HUDEP-2 (cell line): ENCODE measurements around the gene DTD2.
"Not testable (repeated sequence)": the region's sequence is repeated elsewhere in the genome, so short reads cannot be mapped to it uniquely, and the experiment has no call there.

Source experiments
- DNase-seq, 76 experiments: peaks; one replicate each; lab custom pipeline; 2025; ENCODE audit not compliant: unreplicated experiment in 76 of 76; lab: John Stamatoyannopoulos, UW

DTD2 gene

DNA sequence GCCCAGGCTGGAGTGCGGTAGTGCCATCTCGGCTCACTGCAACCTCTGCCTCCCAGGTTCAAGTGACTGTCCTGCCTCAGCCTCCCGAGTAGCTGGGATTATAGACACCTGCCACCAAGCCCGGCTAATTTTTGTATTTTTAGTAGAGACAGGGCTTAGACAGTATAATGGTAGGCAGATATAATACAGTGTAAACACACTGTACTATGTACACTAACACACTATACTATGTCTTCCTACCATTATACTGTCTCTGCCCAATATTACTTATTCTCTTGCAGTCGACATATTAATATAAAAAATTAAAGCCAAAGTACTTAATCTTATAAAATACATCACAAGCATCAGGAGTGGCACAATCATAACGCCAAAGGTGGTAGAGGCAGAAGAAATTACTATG, 15.0 kb downstream of the DTD2 start:
- DNase-seq: no peak

DNA sequence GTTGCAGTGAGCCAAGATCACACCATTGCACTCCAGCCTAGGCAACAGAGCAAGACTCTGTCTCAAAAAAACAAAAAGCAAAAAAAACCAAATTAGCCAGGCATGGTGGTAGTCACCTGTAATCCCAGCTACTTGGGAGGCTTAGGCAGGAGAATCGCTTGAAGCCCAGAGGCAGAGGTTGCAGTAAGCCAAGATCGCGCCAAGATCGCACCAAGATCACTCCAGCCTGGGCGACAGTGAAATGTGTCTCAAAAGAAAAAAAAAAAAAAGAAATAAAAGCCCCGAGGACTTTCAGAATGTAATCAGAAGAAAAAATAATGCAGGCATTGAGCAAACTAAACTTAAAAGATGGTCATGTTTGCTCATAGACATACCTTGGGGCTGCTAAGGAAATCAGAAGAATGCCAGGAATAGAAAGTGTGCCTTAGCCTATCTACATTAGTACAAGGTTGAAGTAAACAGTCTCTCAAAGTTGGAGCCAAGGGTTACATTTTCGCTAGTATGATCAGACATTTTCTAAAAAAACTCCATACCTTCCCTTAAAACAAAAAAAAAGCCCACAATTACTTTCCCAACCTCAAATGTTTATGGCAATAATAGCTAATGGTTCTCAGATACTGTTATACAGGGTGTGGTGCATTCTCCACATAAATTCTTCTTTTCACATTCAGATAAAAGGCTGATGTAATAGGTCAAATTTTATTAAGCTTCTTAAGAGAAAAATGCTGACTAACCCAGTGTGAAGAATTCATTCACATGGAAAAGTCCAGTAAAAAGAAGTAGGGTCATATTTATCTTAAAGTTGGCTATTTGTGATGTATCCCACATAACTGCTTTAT, 15.8 kb downstream of the DTD2 start:
- DNase-seq: peak in 1 of 76 experiments; percentile 4

DNA sequence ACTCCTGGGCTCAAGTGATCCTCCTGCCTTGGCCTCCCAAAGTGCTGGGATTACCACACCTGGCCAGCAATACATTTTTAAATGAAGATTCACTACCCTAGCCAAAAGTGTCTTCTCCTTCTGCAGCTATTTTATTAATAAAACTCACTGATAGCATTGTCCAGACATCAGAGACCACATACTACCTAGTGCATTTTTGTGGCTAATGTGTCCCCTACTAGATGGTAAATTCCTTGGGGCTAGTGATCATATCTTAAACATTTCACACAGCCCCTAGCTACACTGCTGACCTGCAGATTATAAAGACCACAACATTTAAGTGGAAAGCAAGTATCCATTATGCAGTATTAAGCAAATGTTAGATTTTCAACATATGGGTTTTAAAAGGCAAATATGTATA, 17.0 kb downstream of the DTD2 start:
- no peak for DNase-seq

DNA sequence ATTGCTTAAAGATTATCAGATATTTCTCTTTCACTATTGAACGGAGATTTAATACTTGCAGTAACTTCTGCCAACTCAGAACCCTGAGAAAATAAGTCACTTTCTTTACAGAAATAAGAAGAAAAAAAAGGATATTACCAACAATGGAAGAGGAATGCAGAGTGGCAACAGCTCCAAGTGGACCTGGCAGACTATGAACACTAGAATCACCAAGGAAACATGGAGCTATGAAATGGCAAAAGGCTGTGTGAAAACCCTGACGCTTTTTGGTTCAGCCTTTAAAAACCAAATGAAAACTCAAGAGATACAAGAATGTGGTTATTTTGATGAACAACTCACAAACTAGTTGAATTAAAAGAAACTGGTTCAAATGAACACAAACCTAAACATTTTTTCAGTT, 17.7 kb downstream of the DTD2 start:
- DNase-seq: no peak

DNA sequence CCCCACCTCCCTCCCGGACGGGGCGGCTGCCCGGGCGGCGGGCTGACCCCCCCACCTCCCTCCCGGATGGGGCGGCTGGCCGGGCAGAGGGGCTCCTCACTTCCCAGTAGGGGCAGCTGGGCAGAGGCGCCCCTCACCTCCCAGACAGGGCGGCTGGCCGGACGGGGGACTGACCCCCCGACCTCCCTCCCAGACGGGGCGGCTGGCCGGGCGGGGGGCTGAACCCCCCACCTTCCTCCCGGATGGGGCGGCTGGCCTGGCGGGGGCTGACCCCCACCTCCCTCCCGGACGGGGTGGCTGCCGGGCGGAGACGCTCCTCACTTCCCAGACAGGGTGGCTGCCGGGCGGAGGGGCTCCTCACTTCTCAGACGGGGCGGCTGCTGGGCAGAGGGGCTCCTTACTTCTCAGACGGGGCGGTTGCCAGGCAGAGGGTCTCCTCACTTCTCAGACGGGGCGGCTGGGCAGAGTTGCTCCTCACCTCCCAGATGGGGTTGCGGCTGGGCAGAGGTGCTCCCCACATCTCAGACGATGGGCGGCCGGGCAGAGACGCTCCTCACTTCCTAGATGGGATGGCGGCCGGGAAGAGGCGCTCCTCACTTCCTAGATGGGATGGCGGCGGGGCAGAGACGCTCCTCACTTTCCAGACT, 20.1 kb downstream of the DTD2 start:
- DNase-seq: not testable (repeated sequence)

DNA sequence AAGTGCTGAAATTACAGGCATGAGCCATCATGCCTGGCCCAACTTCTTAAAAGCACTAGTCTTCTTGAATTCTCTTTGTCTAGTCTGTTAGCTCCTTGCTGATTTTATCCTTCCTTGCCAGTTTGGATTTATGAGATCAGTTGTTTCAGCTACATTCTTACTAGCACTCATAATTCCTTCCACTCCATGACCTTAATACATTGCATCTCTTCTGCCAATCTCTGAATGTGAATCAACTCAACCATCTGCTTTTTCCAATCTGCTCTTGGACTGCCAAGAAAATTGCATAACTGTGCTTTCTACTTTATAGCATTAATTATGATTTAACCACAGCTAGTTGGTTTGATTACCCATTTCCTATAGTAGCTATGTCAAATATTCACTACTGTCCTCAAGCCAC, 22.0 kb downstream of the DTD2 start:
- no peak for DNase-seq

DNA sequence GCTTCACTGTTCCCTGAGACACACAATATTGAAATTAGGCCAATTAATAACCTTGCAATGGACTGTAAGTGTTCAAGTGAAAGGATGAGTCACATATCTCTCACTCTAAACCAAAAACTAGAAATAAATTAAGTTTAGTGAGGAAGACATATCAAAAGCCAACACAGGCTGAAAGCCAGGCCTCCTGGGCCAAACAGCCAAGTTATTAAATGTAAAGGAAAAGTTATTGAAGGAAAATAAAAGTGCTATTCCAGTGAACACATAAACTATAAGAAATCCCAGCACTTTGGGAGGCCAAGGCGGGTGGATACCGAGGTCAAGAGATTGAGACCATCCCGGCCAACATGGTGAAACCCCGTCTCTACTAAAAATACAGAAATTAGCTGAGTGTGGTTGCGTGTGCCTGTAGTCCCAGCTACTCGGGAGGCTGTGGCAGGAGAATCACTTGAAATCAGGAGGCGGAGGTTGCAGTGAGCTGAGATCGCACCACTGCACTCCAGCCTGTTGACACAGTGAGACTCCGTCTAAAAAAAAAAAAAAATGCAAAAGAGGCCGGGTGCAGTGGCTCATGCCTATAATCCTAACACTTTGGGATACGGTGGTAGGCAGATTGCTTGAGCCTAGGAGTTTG, 26.6 kb downstream of the DTD2 start:
- no peak for DNase-seq

DNA sequence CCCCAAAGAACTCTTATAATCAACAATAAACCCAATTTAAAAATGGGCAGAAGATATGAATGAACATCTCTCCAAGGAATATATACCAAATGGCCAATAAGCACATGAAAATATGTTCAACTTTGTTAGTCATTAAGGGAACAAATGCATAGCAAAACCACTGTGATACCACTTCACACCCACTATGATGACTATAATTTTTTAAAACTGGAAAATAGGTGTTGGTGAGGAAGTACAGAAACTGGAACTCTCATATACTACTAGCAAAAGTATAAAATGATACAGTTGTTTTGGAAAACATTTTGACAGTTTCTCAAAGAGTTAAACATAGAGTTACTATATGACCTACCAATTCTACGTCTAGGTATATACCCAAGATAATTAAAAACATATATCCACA, 27.5 kb downstream of the DTD2 start:
- no peak for DNase-seq

DNA sequence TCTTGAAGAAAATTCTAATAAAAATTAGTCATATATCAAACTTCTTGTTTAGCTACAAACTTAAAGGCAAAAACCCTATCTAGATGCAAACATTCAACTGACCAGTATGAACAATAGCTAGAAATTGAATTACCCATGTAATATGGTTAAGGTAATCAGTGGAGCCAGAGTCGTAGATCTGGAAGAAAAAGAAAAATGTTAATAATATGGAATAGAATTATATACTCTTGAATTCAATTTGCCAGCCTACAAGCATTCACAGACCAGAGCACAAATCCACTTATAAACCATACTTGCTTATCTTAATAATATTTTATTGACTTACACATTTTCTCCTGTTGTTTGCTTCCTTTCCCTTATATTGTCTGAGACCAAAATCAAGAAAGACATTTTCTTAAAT, 29.3 kb downstream of the DTD2 start:
- no peak for DNase-seq

DNA sequence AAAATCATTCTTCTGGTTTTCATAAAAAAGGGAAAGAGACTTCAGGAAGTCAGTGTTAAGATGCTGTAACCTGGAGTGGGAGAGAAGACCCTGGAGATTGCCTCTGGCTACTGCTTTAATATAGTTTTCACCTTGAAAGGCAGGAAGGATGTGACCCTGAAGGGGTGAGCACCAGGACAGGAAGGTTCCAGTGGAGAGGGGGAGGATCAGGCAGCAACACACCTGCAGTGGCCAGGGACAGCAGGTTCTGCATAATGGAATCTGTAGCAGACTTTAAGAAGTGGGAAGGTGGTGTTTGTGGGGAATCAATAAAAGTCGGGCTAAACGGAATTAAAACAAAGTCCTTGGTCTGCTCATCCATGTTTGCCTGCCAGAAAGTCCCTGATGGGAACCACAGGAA, 30.6 kb downstream of the DTD2 start:
- no peak for DNase-seq

DNA sequence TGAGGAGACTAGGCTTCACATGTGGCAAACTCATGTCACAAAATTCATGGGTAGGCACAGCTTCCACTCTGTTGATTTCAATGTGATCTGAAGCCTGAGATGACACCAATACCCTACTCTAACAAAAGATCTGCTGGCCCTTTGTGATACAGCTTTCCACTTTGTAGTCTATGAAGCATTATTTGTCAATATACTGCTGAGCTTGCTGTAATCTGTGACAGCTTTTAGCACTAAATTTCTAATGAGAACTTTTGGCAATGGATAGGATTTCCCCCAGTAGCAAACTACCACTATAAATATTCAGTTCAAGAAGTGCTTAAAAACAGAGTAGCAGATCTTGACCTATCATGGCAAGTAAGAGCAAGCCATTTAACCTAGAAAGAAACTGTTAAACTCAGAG, 31.4 kb downstream of the DTD2 start:
- DNase-seq: no peak

DNA sequence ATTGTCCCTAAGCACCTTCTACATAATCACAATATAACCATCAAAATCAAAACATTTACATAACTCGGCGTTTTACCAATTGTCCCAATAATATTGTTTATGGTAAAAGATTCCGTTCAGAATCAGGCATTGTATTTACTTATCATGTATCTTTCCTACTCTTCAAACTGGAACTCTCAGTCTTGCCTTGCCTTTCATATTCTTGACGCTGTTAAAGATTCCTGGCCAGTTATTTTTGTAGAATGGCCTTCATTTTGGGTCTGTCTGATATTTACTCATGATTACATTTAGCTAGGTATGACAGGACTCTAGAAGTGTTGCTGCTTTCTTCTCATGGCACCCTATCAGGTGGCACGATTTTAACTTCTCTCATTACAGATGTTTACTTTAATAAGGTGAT, 36.1 kb downstream of the DTD2 start:
- DNase-seq: no peak

DNA sequence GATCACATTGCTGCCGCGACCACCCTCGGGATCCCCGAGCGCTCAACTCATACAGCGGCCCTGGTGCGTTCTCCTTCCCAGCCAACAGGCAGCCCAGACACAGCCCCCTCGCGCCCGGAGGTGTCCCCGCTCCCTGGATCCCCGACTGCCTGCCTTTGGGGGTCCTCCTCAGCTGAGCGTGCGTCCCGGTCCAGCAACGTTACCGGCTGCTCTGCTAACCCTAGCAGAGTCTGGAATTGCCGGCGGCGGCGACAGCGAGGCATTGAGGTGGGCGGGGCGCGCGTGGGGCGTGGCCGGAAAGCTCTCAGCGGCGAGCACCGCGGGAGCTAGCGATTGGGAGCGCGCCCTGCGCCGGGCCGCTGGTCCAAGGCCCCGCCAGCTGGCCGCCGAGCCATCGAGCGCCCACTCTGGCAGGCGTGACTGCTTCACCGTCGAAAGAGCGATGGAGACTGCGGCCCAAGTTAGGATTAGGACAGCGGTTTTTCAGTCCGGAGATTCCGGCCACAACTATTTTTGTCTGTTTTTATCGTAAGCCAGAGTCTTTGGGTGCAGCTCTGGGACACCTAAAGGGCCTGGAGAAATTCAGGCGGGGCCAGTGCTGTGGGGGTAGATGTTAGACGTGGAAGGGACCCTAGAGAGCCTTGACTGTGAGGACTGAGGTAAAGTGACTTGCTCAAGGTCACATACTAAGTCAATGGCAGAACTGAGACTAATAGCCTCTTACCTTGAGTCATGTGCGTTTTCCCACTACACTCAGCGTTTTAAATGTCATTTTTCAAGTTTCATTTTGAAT, 36.8 kb downstream of the DTD2 start, which contains the start of gene HEATR5A:
HEATR5A (minus strand) TSS at position 232 of the 793 bp plus-strand sequence. CDS start 17,575 bp downstream, outside the sequence.
- peak; percentile 7 to 95 (median 89) for DNase-seq

DNA sequence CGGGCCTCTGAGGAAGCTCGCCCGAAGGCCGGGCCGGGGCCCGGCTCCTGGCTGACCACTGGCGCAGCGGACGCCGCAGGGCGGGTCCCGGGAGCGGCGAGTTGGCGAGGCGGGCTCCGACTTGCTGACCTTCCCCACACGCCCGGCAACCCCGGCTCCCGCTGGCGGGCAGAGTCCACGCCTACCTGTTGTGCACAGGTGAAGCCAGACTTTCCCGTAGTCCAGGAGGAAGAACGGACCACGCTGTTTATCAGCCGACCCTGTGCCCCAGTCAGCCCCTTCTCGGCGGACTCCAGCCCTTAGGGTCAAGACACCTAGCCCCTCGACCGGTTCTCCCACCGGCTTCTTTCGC, 37.4 kb downstream of the DTD2 start:
- peak in 19 of 76 experiments; percentile 8 to 52 (median 21) for DNase-seq

DNA sequence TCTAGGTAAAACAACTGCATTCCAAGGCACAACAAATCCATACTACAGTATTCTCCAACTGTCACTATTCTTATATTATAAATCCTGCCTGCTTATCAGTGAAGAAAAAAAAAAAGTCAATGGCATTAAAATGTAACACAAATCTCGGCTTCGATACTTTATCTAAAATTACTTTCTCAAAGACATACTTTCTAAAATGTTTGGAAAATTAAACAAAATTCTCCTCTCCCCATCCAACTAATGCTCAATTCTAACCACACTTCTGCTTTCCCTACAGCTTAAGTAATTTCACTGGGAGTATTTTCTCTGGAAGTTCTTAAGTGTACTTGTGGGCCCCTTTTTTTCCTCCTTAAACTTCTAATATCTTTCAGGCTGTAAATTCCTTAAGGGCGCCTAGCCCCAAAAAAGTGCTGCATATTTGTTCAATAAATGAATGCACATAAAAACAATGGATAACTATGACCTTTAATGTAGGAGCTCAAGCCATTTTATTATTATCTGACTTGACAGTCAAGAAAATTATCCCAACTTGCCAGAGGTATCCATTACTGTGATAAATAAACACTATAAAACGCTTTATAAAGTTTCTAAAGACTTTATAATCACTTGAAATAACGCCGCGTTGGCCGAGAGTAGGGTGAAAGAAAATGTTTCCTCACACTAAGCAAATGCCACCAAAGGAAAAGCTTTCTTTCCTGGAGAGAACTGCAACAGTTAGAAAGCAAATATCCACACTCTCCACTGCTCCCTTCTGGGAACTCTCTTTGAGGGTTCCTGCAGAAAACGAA, 37.9 kb downstream of the DTD2 start:
- DNase-seq: no peak

DNA sequence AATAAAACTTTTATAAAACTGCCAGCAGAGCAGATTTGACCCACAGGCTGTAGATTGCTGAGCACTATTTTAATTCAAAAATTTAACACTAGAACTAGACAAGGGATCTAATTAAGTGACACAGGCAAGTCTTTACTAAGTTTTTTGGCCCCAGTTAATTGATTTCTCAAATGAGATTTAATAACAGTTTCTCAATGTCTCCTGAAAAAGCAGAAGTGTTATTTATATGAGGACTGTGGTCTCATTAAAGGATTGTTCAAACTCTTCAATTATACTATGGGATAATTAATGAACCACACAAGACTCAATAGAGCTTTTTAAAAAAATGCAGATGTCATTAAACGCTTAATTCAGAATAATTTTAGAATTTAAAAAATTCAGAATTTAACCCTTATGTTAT, 38.9 kb downstream of the DTD2 start:
- DNase-seq: no peak

DNA sequence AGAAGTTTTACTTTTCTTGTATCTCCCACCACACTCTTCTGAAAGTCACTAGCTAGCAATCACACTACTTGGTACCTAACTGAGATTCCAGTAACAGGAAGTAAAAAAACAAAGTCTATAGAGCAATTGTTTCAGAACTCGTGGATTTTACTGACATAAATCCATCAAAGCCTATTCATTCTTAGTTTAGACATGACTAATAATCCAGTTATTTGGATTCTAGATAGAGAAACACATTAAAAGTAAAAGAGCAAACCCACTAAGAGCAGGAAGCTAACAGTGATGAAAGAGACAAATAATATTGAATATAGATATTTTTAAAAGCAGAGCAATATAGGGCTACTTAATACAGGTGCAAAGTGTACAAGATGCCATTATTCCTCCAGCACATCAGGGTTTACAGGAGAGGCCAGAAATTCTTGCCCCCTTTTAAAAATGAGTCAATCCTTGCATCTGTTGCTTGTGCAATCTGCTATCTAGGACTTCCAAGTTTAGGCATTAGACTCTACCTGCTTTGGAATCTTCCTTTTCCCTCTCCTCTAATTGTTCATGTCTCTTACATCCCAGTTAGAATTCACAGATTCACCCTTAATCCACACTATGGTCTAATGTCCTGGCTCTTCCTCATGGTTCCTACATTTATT, 43.0 kb downstream of the DTD2 start:
- no peak for DNase-seq

DNA sequence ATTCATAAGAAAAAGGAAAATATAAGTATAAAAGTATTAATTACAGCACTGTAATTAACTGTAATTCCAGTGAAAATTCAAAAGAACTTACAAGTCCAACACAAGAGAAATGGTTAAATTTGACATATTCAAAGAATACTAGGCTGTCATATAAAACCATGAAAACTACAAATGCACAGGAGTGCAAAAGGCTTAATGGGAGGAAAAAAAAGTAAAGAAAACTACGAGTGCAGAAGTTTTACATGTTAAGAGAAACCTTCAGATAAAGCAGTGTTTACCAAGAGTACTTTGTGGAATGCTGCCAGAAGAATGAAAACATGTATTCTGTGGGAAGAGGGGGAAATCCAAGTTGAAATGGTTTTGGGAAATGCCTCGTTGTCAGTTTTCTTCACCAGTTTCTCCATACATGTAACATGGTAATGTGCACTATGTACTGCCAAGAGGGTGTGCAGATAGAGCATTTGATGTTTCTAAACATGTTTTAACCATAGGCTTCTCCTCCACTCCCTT, 46.0 kb downstream of the DTD2 start:
- no peak for DNase-seq

DNA sequence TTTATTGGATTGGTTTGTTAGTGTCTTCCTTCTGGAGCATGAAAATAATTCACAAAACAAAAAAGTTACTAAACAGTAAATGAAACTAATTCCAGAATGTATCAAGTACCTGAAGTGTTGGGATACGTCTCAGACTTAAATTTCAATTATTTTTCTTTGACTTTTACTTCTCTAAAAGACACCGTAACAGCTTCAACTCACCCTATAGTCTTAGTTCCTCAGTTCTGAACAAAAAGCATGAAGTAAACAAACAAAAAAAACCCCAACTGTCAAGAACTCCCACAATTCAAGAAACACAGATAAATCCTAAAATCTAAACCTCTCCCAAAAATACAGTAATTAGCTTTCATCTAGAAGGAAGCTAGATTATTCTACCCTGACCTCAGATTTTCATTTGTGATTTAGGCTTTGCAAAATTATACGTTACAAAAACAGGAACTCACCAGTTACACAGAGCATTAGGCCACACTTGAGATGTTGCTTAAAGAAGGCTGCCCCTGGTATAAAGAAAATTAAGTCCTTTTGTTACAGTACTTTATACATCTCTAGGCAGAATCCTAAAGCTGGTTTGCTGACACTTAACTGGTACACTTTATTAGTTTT, 47.2 kb downstream of the DTD2 start:
- DNase-seq: no peak
